Mesenchymal stem cell (in vitro differentiated cells and primary cell): ENCODE measurements around the gene ELMO1.

ENCODE experiments used
- DNase-seq: peaks from one replicate; pipeline ENCODE4 v3.0.0-alpha.2; 2013
- H2AFZ ChIP-seq: one replicate; pipeline ENCODE4 v1.6.1; 2013; ENCODE audit warnings: low read depth, mild to moderate bottlenecking, control low read depth, inconsistent platforms, low read length, moderate library complexity
- H2AK5ac ChIP-seq: 2 replicates; pipeline ENCODE4 v1.6.1; 2013; ENCODE audit warnings: low read length, moderate library complexity, mild to moderate bottlenecking, inconsistent platforms; ENCODE audit not compliant: severe bottlenecking
- H2BK120ac ChIP-seq: one replicate; pipeline ENCODE4 v1.6.1; 2013; ENCODE audit warnings: low read depth, mild to moderate bottlenecking, inconsistent platforms, low read length, moderate library complexity
- H2BK12ac ChIP-seq, 2 experiments: one replicate each; pipeline ENCODE4 v1.6.1; 2013; ENCODE audit warnings: inconsistent platforms in 2 of 2, low read length in 2 of 2, mild to moderate bottlenecking in 2 of 2, moderate library complexity in 2 of 2, control low read depth in 1 of 2
- H2BK15ac ChIP-seq: one replicate; pipeline ENCODE4 v1.6.1; 2013; ENCODE audit warnings: mild to moderate bottlenecking, low read depth, inconsistent platforms; ENCODE audit not compliant: poor library complexity, severe bottlenecking
- H2BK5ac ChIP-seq: 2 replicates; pipeline ENCODE4 v1.6.1; 2013; ENCODE audit warnings: low read depth, mild to moderate bottlenecking, low read length, control low read depth, inconsistent platforms; ENCODE audit not compliant: poor library complexity, severe bottlenecking
- H3K14ac ChIP-seq, 2 experiments: one replicate each; pipeline ENCODE4 v1.6.1; 2013; ENCODE audit warnings: inconsistent platforms in 2 of 2, low read length in 2 of 2, control low read depth in 1 of 2, mild to moderate bottlenecking in 1 of 2, moderate library complexity in 1 of 2
- H3K18ac ChIP-seq, 2 experiments: one replicate each; pipeline ENCODE4 v1.6.1; 2013; ENCODE audit warnings: inconsistent platforms in 2 of 2, low read length in 2 of 2, control low read depth in 1 of 2, low read depth in 1 of 2, mild to moderate bottlenecking in 1 of 2
- H3K23ac ChIP-seq, 2 experiments: one replicate each; pipeline ENCODE4 v1.6.1; 2013; ENCODE audit warnings: inconsistent platforms in 2 of 2, low read length in 2 of 2, mild to moderate bottlenecking in 2 of 2, moderate library complexity in 2 of 2, control low read depth in 1 of 2
- H3K27ac ChIP-seq: 2 replicates; pipeline ENCODE4 v1.5.1; 2013; ENCODE audit warnings: mild to moderate bottlenecking, moderate library complexity, low read length, control low read depth, inconsistent platforms; ENCODE audit not compliant: poor library complexity, severe bottlenecking
- H3K27me3 ChIP-seq, 2 experiments: 2 replicates each; pipeline versions ENCODE4 v1.6.1 to v1.7.0; 2013; ENCODE audit warnings: low read length in 2 of 2, mild to moderate bottlenecking in 2 of 2, moderate library complexity in 2 of 2, control low read depth in 1 of 2, inconsistent platforms in 1 of 2; ENCODE audit not compliant: control insufficient read depth in 1 of 2, insufficient read depth in 1 of 2
- H3K36me3 ChIP-seq, 2 experiments: 2 replicates each; pipeline versions ENCODE4 v1.6.1 to v1.7.0; 2013; ENCODE audit warnings: low read length in 2 of 2, control low read depth in 1 of 2, inconsistent platforms in 1 of 2, low read depth in 1 of 2, mild to moderate bottlenecking in 1 of 2; ENCODE audit not compliant: insufficient read depth in 2 of 2, control insufficient read depth in 1 of 2
- H3K4ac ChIP-seq, 2 experiments: one replicate each; pipeline ENCODE4 v1.6.1; 2013; ENCODE audit warnings: inconsistent platforms in 2 of 2, low read length in 2 of 2, mild to moderate bottlenecking in 2 of 2, moderate library complexity in 2 of 2, control low read depth in 1 of 2, low read depth in 1 of 2
- H3K4me1 ChIP-seq: 2 replicates; pipeline ENCODE4 v1.6.1; 2013; ENCODE audit warnings: low read depth, low read length, control low read depth; ENCODE audit not compliant: control insufficient read depth, insufficient read depth
- H3K4me2 ChIP-seq: 2 replicates; pipeline ENCODE4 v1.6.1; 2013; ENCODE audit warnings: low read length, mild to moderate bottlenecking, inconsistent platforms; ENCODE audit not compliant: poor library complexity, severe bottlenecking
- H3K4me3 ChIP-seq, 2 experiments: 2 replicates each; pipeline versions ENCODE4 v1.5.1 to v1.7.0; 2013; ENCODE audit warnings: low read length in 2 of 2, mild to moderate bottlenecking in 2 of 2, control low read depth in 1 of 2, low read depth in 1 of 2; ENCODE audit not compliant: insufficient read depth in 1 of 2
- H3K79me1 ChIP-seq: replicated peaks from 2 replicates; pipeline ENCODE4 v1.6.1; 2013; ENCODE audit warnings: mild to moderate bottlenecking, control low read depth, low read length, inconsistent platforms; ENCODE audit not compliant: poor library complexity, severe bottlenecking
- H3K9ac ChIP-seq: 2 replicates; pipeline ENCODE4 v1.7.0; 2013; ENCODE audit warnings: mild to moderate bottlenecking, low read length, moderate library complexity
- H3K9me3 ChIP-seq: 2 replicates; pipeline ENCODE4 v1.7.0; 2013; ENCODE audit warnings: mild to moderate bottlenecking, low read length; ENCODE audit not compliant: control insufficient read depth
- H4K8ac ChIP-seq: one replicate; pipeline ENCODE4 v1.6.1; 2013; ENCODE audit warnings: inconsistent platforms, mild to moderate bottlenecking, low read length, moderate library complexity
- H4K91ac ChIP-seq: one replicate; pipeline ENCODE4 v1.6.1; 2013; ENCODE audit warnings: mild to moderate bottlenecking, low read length, inconsistent platforms
- WGBS: methylation state at CpG from one replicate; pipeline ENCODE4 v1.1.7; 2013; ENCODE audit warnings: mixed read lengths; 5-methylcytosine and 5-hydroxymethylcytosine counted together

ELMO1 gene

DNA sequence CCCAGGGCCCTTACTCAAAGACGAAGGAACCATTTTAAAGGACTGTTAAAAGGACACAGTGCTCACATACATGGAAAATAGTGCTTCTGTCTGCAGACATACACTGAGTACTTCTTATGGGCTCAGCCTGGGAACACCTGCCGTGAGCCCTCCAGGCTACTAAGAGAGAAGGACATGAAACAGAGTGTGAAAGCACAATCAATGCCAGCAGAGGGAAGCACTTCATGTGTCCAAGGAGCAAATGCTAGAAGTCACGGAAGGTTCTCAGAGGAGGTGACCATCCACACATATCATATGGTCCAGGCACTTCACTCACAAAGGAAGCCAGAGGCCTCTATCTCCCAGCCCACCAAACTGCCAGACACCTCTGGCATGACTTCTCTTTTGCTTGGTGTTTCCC, 15.5 kb downstream of the ELMO1 start:
- 92% methylated on average over 3 of the region's 3 CpGs for WGBS

DNA sequence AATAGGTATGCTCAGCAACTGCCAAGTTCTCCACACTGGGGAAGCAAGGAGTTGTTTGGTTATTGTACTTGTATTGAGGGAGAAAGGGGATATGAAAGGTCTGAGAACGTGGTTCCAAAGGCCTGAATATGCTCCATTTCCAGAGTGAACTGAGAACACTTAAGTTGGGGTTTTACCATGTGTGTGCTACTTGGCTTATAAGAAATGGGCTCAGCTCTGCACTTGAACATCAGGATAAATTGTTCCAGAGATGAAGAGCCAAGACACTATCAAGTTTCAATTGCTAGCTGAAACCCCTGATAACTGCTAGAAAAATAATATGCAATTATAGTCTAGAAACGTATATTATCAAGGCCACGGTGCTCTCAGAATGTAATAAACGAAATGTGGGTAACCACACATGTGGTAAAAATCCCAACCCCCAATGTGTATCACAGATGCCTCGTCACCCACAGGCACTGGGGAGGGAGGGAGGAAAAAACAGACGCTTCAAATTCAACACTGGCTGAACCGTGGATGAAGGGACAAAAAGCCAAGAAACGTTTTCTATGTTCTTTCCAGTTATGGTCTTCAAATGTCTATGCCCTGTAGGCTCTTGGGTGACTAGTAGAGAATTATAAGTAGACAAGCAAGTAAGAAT, 16.3 kb downstream of the ELMO1 start:
- no peak for DNase-seq
- Histone ChIP-seq H3K79me1 (no peaks in the 10 kb centered on the region), H2BK15ac (no peak overlapping the region), H4K8ac (no peak overlapping the region), H3K4ac (no peak overlapping the region), H3K4me1 (no peaks in the 10 kb centered on the region), H2BK5ac (no peak overlapping the region), H3K18ac (no peak overlapping the region), H2AK5ac (no peak overlapping the region), H2BK12ac (no peak overlapping the region), H2AFZ (no peak overlapping the region), H3K4me2 (no peak overlapping the region), H3K23ac (no peak overlapping the region), H3K9ac (no peak overlapping the region), H3K14ac (no peak overlapping the region), H3K9me3 (no peaks in the 10 kb centered on the region), H3K27me3 (no peaks in the 10 kb centered on the region), H3K36me3 (no peaks in the 10 kb centered on the region), H3K4me3 (no peak overlapping the region), H4K91ac (no peak overlapping the region), H2BK120ac (no peak overlapping the region), H3K27ac (no peak overlapping the region)
- 62% methylated on average over 8 of the region's 8 CpGs for WGBS

More for the DNA sequence above, 15.5 kb downstream of the ELMO1 start:
- no peaks in the 10 kb centered on the region for H3K79me1 ChIP-seq
- H3K36me3 ChIP-seq: no peaks in the 10 kb centered on the region
- H4K91ac ChIP-seq: no peak overlapping the region
- H2AK5ac ChIP-seq: no peak overlapping the region
- no peaks in the 10 kb centered on the region for H3K4me1 ChIP-seq
- H3K27me3 ChIP-seq: no peaks in the 10 kb centered on the region
- no peak overlapping the region for H3K4me2 ChIP-seq
- no peaks in the 10 kb centered on the region for H3K9me3 ChIP-seq
- no peak overlapping the region for H3K9ac ChIP-seq
- H3K4ac ChIP-seq: no peak overlapping the region
- no peak overlapping the region for H2BK120ac ChIP-seq
- no peak for DNase-seq
- H3K4me3 ChIP-seq: no peak overlapping the region
- H3K27ac ChIP-seq: no peak overlapping the region
- H3K18ac ChIP-seq: no peak overlapping the region
- no peak overlapping the region for H2BK5ac ChIP-seq
- H3K23ac ChIP-seq: no peak overlapping the region
- no peak overlapping the region for H2BK12ac ChIP-seq
- H2AFZ ChIP-seq: no peak overlapping the region
- H2BK15ac ChIP-seq: no peak overlapping the region
- no peak overlapping the region for H3K14ac ChIP-seq
- H4K8ac ChIP-seq: no peak overlapping the region

DNA sequence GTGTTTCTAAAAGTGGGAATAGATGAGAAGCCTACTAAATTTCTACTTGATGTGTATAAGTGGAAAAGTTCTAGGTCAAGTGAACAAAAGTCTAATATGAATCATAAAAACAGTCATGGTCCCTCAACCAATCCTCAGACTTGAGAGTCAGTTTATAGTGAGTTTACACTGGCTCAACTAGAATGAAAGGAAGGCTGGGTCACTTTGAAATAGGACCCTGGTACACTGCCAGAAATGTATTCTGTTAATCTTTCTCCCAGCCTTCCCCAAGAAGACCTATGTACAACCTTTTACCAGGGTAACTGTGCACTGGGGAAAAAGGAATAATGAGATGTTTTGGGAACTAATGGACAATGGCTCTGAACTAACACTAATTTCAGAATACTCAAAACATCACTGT, 17.3 kb downstream of the ELMO1 start:
- no peak overlapping the region for H2AFZ ChIP-seq
- no peaks in the 10 kb centered on the region for H3K9me3 ChIP-seq
- H3K4ac ChIP-seq: no peak overlapping the region
- H3K9ac ChIP-seq: no peak overlapping the region
- H2AK5ac ChIP-seq: no peak overlapping the region
- no peak overlapping the region for H2BK120ac ChIP-seq
- H2BK15ac ChIP-seq: no peak overlapping the region
- H3K4me1 ChIP-seq: no peaks in the 10 kb centered on the region
- H3K36me3 ChIP-seq: no peaks in the 10 kb centered on the region
- H4K91ac ChIP-seq: no peak overlapping the region
- no peak overlapping the region for H4K8ac ChIP-seq
- H3K18ac ChIP-seq: no peak overlapping the region
- H3K4me3 ChIP-seq: no peak overlapping the region
- no peak overlapping the region for H3K14ac ChIP-seq
- no peak overlapping the region for H3K4me2 ChIP-seq
- no peak overlapping the region for H3K27ac ChIP-seq
- DNase-seq: no peak
- H3K27me3 ChIP-seq: no peaks in the 10 kb centered on the region
- H2BK12ac ChIP-seq: no peak overlapping the region
- no peak overlapping the region for H2BK5ac ChIP-seq
- no peak overlapping the region for H3K23ac ChIP-seq
- no peaks in the 10 kb centered on the region for H3K79me1 ChIP-seq

DNA sequence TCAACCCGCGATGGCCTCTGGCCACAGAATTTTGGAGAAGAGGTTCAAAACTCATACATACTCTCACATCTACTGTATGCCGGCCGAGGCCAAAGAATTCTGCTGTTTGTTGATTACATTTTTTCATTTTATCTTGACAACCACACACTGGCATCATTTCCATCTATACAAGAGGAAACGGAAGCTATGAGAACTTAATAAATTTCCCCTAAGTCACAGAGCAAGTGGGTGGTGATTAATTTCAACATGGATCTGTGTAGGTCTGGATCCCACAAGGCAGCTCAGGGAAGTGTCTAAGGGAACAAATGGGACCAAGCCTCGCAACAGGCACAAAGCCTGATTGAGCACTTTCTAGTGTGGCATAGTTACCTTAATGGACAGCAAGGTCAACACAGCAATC, 18.0 kb downstream of the ELMO1 start:
- no peaks in the 10 kb centered on the region for H3K36me3 ChIP-seq
- H3K79me1 ChIP-seq: no peaks in the 10 kb centered on the region
- H3K9ac ChIP-seq: no peak overlapping the region
- H3K14ac ChIP-seq: no peak overlapping the region
- H3K9me3 ChIP-seq: no peaks in the 10 kb centered on the region
- no peak for DNase-seq
- no peak overlapping the region for H3K27ac ChIP-seq
- no peak overlapping the region for H3K4me3 ChIP-seq
- no peak overlapping the region for H4K8ac ChIP-seq
- H3K23ac ChIP-seq: no peak overlapping the region
- no peaks in the 10 kb centered on the region for H3K4me1 ChIP-seq
- H2AK5ac ChIP-seq: no peak overlapping the region
- H2BK120ac ChIP-seq: no peak overlapping the region
- WGBS: 92% methylated on average over 6 of the region's 6 CpGs
- no peak overlapping the region for H2BK12ac ChIP-seq
- H3K4me2 ChIP-seq: no peak overlapping the region
- no peak overlapping the region for H2AFZ ChIP-seq
- H4K91ac ChIP-seq: no peak overlapping the region
- H2BK15ac ChIP-seq: no peak overlapping the region
- no peak overlapping the region for H3K4ac ChIP-seq
- no peak overlapping the region for H2BK5ac ChIP-seq
- no peaks in the 10 kb centered on the region for H3K27me3 ChIP-seq
- H3K18ac ChIP-seq: no peak overlapping the region
